HL-60/S4 treated with phorbol 12-myristate 13-acetate at 8.2 ng/mL for 4 days and 3 days (cell line): ENCODE data around the gene PROM1.

Experiments used
- in situ Hi-C: fragments of 300-500 bp; cut with MboI; formaldehyde crosslinking; loops from 2 replicates; pipeline ENCODE4 v1.15.0; 2022; ENCODE audit warnings: low sequenced_read_pairs

Gene PROM1

GRCh38 chr4:16110661-16111290 is 27.0 kb upstream of the PROM1 start:
- in situ Hi-C loops = no loop called here

- in situ Hi-C loops = no loop called here
Observed at GRCh38 chr4:16110199-16110598, 26.4 kb upstream of the PROM1 start.

GRCh38 chr4:16109256-16109655 is 25.4 kb upstream of the PROM1 start:
- in situ Hi-C loops = no loop called here

GRCh38 chr4:16106956-16107355 is 23.1 kb upstream of the PROM1 start:
- in situ Hi-C loops = no loop called here

GRCh38 chr4:16104520-16104919 is 20.7 kb upstream of the PROM1 start:
- in situ Hi-C loops = no loop called here

- in situ Hi-C loops = no loop called here
Observed at GRCh38 chr4:16102356-16102755, 18.5 kb upstream of the PROM1 start.

GRCh38 chr4:16100833-16101232 is 17.0 kb upstream of the PROM1 start:
- in situ Hi-C loops = no loop called here

GRCh38 chr4:16092682-16093319 is 9.0 kb upstream of the PROM1 start:
- in situ Hi-C loops = no loop called here

- in situ Hi-C loops = no loop called here
Observed at GRCh38 chr4:16090096-16090705, 6.4 kb upstream of the PROM1 start.

- in situ Hi-C loops = no loop called here
Observed at GRCh38 chr4:16089156-16089555, 5.3 kb upstream of the PROM1 start.

- in situ Hi-C loops = no loop called here
Observed at GRCh38 chr4:16088601-16089000, 4.8 kb upstream of the PROM1 start.

- in situ Hi-C loops = no loop called here
Observed at GRCh38 chr4:16085822-16086221, 2.0 kb upstream of the PROM1 start.

GRCh38 chr4:16082426-16083240 is 1.2 kb downstream of the PROM1 start:
- in situ Hi-C loops = no loop called here

GRCh38 chr4:16082041-16082425 is 1.8 kb downstream of the PROM1 start:
- in situ Hi-C loops = no loop called here

GRCh38 chr4:16079046-16079445 is 4.8 kb downstream of the PROM1 start:
- in situ Hi-C loops = no loop called here

GRCh38 chr4:16078195-16078760 is 5.5 kb downstream of the PROM1 start:
- in situ Hi-C loops = no loop called here

- in situ Hi-C loops = no loop called here
Observed at GRCh38 chr4:16077786-16078185, 6.0 kb downstream of the PROM1 start.

GRCh38 chr4:16075975-16076757 is 7.7 kb downstream of the PROM1 start:
- in situ Hi-C loops = no loop called here

GRCh38 chr4:16075061-16075460 is 8.8 kb downstream of the PROM1 start:
- in situ Hi-C loops = no loop called here

GRCh38 chr4:16072168-16072567 is 11.7 kb downstream of the PROM1 start:
- in situ Hi-C loops = no loop called here

GRCh38 chr4:16070203-16070602 is 13.6 kb downstream of the PROM1 start:
- in situ Hi-C loops = no loop called here
